Gastrocnemius medialis (tissue), 4 donors: ENCODE results near the gene SLC22A1.

Source experiments
- CTCF ChIP-seq, 5 experiments: fragments of 450-650 bp in 3 of 5; fragments of 200-600 bp in 2 of 5; sonication (generic) in 2 of 5; IDR thresholded peaks in 4 of 5; conservative IDR thresholded peaks in 1 of 5; 1 replicate in 4 of 5; 2 replicates in 1 of 5; pipeline ENCODE4 v1.5.1; 2016 to 2019; ENCODE audit warnings: antibody characterized with exemption in 5 of 5, mild to moderate bottlenecking in 3 of 5, moderate library complexity in 3 of 5
- POLR2A ChIP-seq, 2 donors: fragments of 450-650 bp; IDR thresholded peaks; one replicate each; pipeline ENCODE4 v1.6.1; 2017; ENCODE audit warnings: antibody characterized with exemption in 2 of 2, mild to moderate bottlenecking in 2 of 2, moderate library complexity in 2 of 2

- TF ChIP-seq POLR2A (IDR thresholded peaks at IDR 0.05) (no peak), CTCF (IDR thresholded peaks at IDR 0.05 in 4 of 5, conservative IDR thresholded peaks at IDR 0.05 in 1 of 5) (no peak)
Measured at GRCh38 chr6:160129881-160130615, 8.4 kb downstream of the SLC22A1 start.
